Activated gamma-delta T cell (primary cell): ENCODE results near the gene TFDP1.

Experiments used
- DNase-seq: peaks from one replicate; lab custom pipeline; 2025; lab: John Stamatoyannopoulos, UW

The TFDP1 gene

GRCh38 chr13:113598081-113598410 is 13.5 kb downstream of the TFDP1 start:
- DNase-seq, result no peak

- no peak for DNase-seq
Observed at GRCh38 chr13:113598481-113598880, 13.9 kb downstream of the TFDP1 start.

- DNase-seq, result no peak
Observed at GRCh38 chr13:113599391-113599790, 14.8 kb downstream of the TFDP1 start.

GRCh38 chr13:113601166-113602070 is 16.9 kb downstream of the TFDP1 start:
- no peak for DNase-seq

- DNase-seq, result no peak
Observed at GRCh38 chr13:113602291-113602988, 17.9 kb downstream of the TFDP1 start.

GRCh38 chr13:113603116-113603710 is 18.7 kb downstream of the TFDP1 start:
- no peak for DNase-seq

- DNase-seq, result no peak
Observed at GRCh38 chr13:113604186-113604585, 19.6 kb downstream of the TFDP1 start.

- DNase-seq, result no peak
Observed at GRCh38 chr13:113605461-113605860, 20.9 kb downstream of the TFDP1 start.

GRCh38 chr13:113605866-113606438 is 21.4 kb downstream of the TFDP1 start:
- DNase-seq, result no peak

GRCh38 chr13:113607056-113607888 is 22.7 kb downstream of the TFDP1 start:
- DNase-seq, result no peak

GRCh38 chr13:113607889-113608635 is 23.5 kb downstream of the TFDP1 start:
- no peak for DNase-seq

GRCh38 chr13:113608967-113609533 is 24.5 kb downstream of the TFDP1 start:
- DNase-seq, result no peak

GRCh38 chr13:113609616-113610015 is 25.1 kb downstream of the TFDP1 start:
- DNase-seq, result no peak

GRCh38 chr13:113610266-113610665 is 25.7 kb downstream of the TFDP1 start:
- DNase-seq, result no peak

- DNase-seq, result no peak
Observed at GRCh38 chr13:113611996-113612395, 27.4 kb downstream of the TFDP1 start.

GRCh38 chr13:113612607-113613006 is 28.1 kb downstream of the TFDP1 start:
- no peak for DNase-seq

- DNase-seq, result no peak
Observed at GRCh38 chr13:113613789-113614379, 29.3 kb downstream of the TFDP1 start.

GRCh38 chr13:113616281-113616906 is 31.8 kb downstream of the TFDP1 start:
- no peak for DNase-seq

GRCh38 chr13:113616991-113617749 is 32.6 kb downstream of the TFDP1 start:
- DNase-seq, result no peak
